HG03439 (cell line): ENCODE results near the gene NR2F1-AS1.
"Not testable (repeated sequence)": the region's sequence is repeated elsewhere in the genome, so short reads cannot be mapped to it uniquely, and the experiment has no call there.

Experiments
- ATAC-seq: cut with Tn5 transposase; IDR thresholded peaks from one replicate; pipeline ENCODE4 v1.9.1; 2021; ENCODE audit warnings: mild to moderate bottlenecking, moderate library complexity; ENCODE audit not compliant: unreplicated experiment

The NR2F1-AS1 gene

GRCh38 chr5:93399675-93400074, 181.3 kb downstream of the NR2F1-AS1 start:
- no peak for ATAC-seq

- ATAC-seq, result no peak
Measured at GRCh38 chr5:93395971-93396379, 185.0 kb downstream of the NR2F1-AS1 start.

- ATAC-seq, result no peak
Measured at GRCh38 chr5:93395010-93395409, 186.0 kb downstream of the NR2F1-AS1 start.

GRCh38 chr5:93394301-93394700, 186.7 kb downstream of the NR2F1-AS1 start:
- ATAC-seq, result no peak

- not testable (repeated sequence) for ATAC-seq
Measured at GRCh38 chr5:93391169-93391568, 189.8 kb downstream of the NR2F1-AS1 start.

GRCh38 chr5:93385655-93386054, 195.4 kb downstream of the NR2F1-AS1 start:
- no peak for ATAC-seq

GRCh38 chr5:93384995-93385394, 196.0 kb downstream of the NR2F1-AS1 start:
- no peak for ATAC-seq

GRCh38 chr5:93384026-93384425, 197.0 kb downstream of the NR2F1-AS1 start:
- no peak for ATAC-seq

GRCh38 chr5:93382188-93382825, 198.7 kb downstream of the NR2F1-AS1 start:
- no peak for ATAC-seq

GRCh38 chr5:93381057-93381456, 200.0 kb downstream of the NR2F1-AS1 start:
- no peak for ATAC-seq

GRCh38 chr5:93378073-93378472, 202.9 kb downstream of the NR2F1-AS1 start:
- no peak for ATAC-seq

- ATAC-seq, result no peak
Measured at GRCh38 chr5:93371893-93372292, 209.1 kb downstream of the NR2F1-AS1 start.

GRCh38 chr5:93364378-93364777, 216.6 kb downstream of the NR2F1-AS1 start:
- no peak for ATAC-seq

- ATAC-seq, result no peak
Measured at GRCh38 chr5:93360436-93361088, 220.5 kb downstream of the NR2F1-AS1 start.

- no peak for ATAC-seq
Measured at GRCh38 chr5:93359960-93360305, 221.1 kb downstream of the NR2F1-AS1 start.
